Naive thymus-derived CD4-positive, alpha-beta T cell (primary cell): ENCODE data around the gene SH3RF3. TPM values are rescaled to one million over a fixed set of nuclear protein-coding genes. Genes with fewer than 3 reads are reported as not detected.
"Not testable (repeated sequence)": the region's sequence is repeated elsewhere in the genome, so short reads cannot be mapped to it uniquely, and the experiment has no call there.

ENCODE experiments used
- ATAC-seq: fragments of 150-1000 bp; cut with Tn5 transposase; 2 replicates; pipeline ENCODE4 v1.10.0; 2021; ENCODE audit warnings: mild to moderate bottlenecking, moderate library complexity
- CTCF ChIA-PET: fragments of 350-600 bp; sonication (Branson Sonifier 250); formaldehyde crosslinking; loops from one replicate; lab custom pipeline; 2021; ENCODE audit warnings: antibody characterized with exemption; lab: Charles Lee
- POLR2A ChIA-PET: fragments of 350-600 bp; sonication (Branson Sonifier 250); formaldehyde crosslinking; loops from one replicate; lab custom pipeline; 2021; ENCODE audit warnings: antibody characterized with exemption, inconsistent platforms; lab: Charles Lee
- DNase-seq, 9 donors: peaks; one replicate each; pipeline versions ENCODE4 v3.0.0 to v3.0.0-alpha.2; 2020 to 2022; ENCODE audit warnings: mixed read lengths in 1 of 9
- H3K27ac ChIP-seq: one replicate; pipeline ENCODE4 v1.7.0; 2013; ENCODE audit warnings: mild to moderate bottlenecking, low read depth, low read length, moderate library complexity
- H3K27me3 ChIP-seq, 2 donors: one replicate each; pipeline ENCODE4 v1.7.0; 2013; ENCODE audit warnings: low read length in 2 of 2, mild to moderate bottlenecking in 2 of 2, moderate library complexity in 2 of 2; ENCODE audit not compliant: control insufficient read depth in 2 of 2, insufficient read depth in 2 of 2
- H3K36me3 ChIP-seq, 3 experiments: 1 replicate in 2 of 3; 2 replicates in 1 of 3; pipeline ENCODE4 v1.7.0; 2013; ENCODE audit warnings: low read length in 3 of 3, mild to moderate bottlenecking in 3 of 3, moderate library complexity in 1 of 3; ENCODE audit not compliant: insufficient read depth in 3 of 3, control insufficient read depth in 2 of 3
- H3K4me1 ChIP-seq, 2 donors: one replicate each; pipeline ENCODE4 v1.7.0; 2013; ENCODE audit warnings: low read length in 2 of 2, mild to moderate bottlenecking in 2 of 2, moderate library complexity in 1 of 2; ENCODE audit not compliant: control insufficient read depth in 2 of 2, insufficient read depth in 2 of 2
- H3K4me3 ChIP-seq: 2 replicates; pipeline ENCODE4 v1.7.0; 2013; ENCODE audit warnings: mild to moderate bottlenecking, low read length
- H3K9me3 ChIP-seq, 3 experiments: 1 replicate in 2 of 3; 2 replicates in 1 of 3; pipeline ENCODE4 v1.7.0; 2013; ENCODE audit warnings: low read length in 3 of 3; ENCODE audit not compliant: control insufficient read depth in 2 of 3
- H3K27ac Mint-ChIP-seq, 9 donors: one replicate each; pipeline ENCODE4 v1.8.0; 2020 to 2022; ENCODE audit warnings: mixed read lengths in 9 of 9, mild to moderate bottlenecking in 8 of 9, moderate library complexity in 5 of 9, inconsistent platforms in 2 of 9
- H3K27me3 Mint-ChIP-seq, 5 donors: one replicate each; pipeline ENCODE4 v1.8.0; 2021 to 2022; ENCODE audit warnings: mixed read lengths in 5 of 5, mild to moderate bottlenecking in 1 of 5
- H3K36me3 Mint-ChIP-seq, 5 donors: one replicate each; pipeline ENCODE4 v1.8.0; 2020 to 2022; ENCODE audit warnings: mixed read lengths in 5 of 5, mild to moderate bottlenecking in 3 of 5, inconsistent platforms in 1 of 5
- H3K4me1 Mint-ChIP-seq, 7 donors: one replicate each; pipeline ENCODE4 v1.8.0; 2020 to 2022; ENCODE audit warnings: mixed read lengths in 7 of 7, mild to moderate bottlenecking in 3 of 7, inconsistent platforms in 1 of 7
- H3K4me3 Mint-ChIP-seq, 10 donors: one replicate each; pipeline ENCODE4 v1.8.0; 2020 to 2022; ENCODE audit warnings: mild to moderate bottlenecking in 10 of 10, mixed read lengths in 10 of 10, moderate library complexity in 6 of 10, inconsistent platforms in 2 of 10
- H3K9me3 Mint-ChIP-seq, 11 donors: one replicate each; pipeline ENCODE4 v1.8.0; 2020 to 2022; ENCODE audit warnings: mixed read lengths in 11 of 11, mild to moderate bottlenecking in 4 of 11, inconsistent platforms in 1 of 11, moderate library complexity in 1 of 11
- intact Hi-C, 2 donors: fragments of 100-400 bp; cut with micrococcal nuclease; formaldehyde crosslinking; loops; one replicate each; pipeline ENCODE4 v1.15.1; 2023
- polyA plus RNA-seq, 2 donors: library from polyadenylated mRNA; unstranded; fragments of 300-500 nt; fragmentation: Illumina TruSeq; gene quantifications; one replicate each; pipeline ENCODE4 v1.2.3, GENCODE V29; 2021
- total RNA-seq, 6 experiments: library from RNA in 5 of 6; stranded (reverse) in 5 of 6; gene quantifications; 1 replicate in 5 of 6; 2 replicates in 1 of 6; pipeline ENCODE4 v1.2.3 and lab custom pipeline; 2021 to 2026

Gene SH3RF3
- total and polyA plus RNA-seq, 7 experiments from 2014 or later: 0.19 to 11.5 (median 4.8) TPM

GRCh38 chr2:109533823-109534222, 404.8 kb downstream of the SH3RF3 start:
- intact Hi-C loops: no loop called here
- no peak for ATAC-seq
- DNase-seq: no peak
- Histone ChIP-seq H3K36me3 (no peaks in the 10 kb centered on the region), H3K9me3 (no peaks in the 10 kb centered on the region), H3K27ac (no peak overlapping the region), H3K27me3 (no peaks in the 10 kb centered on the region), H3K4me3 (no peak overlapping the region), H3K4me1 (no peaks in the 10 kb centered on the region)
- Mint-ChIP-seq H3K36me3 (no peaks in the 10 kb centered on the region), H3K27ac (peak overlapping the region in 1 of 9 donors; percentile 46), H3K4me3 (no peak overlapping the region), H3K9me3 (peaks cover 0 to 4% (median 0%) of the 10 kb centered on the region in 11 donors), H3K27me3 (peaks cover 0 to 20% (median 0%) of the 10 kb centered on the region in 5 donors), H3K4me1 (no peaks in the 10 kb centered on the region)
- ChIA-PET CTCF (interaction anchor here (0.8 kb wide), 1 partner anchor 19 kb away, joined by 3 read pairs; no protein-coding TSS in a partner anchor), POLR2A (no interaction called here)

- H3K9me3 ChIP-seq: no peaks in the 10 kb centered on the region
- intact Hi-C loops: no loop called here
- ATAC-seq: no peak
Measured at GRCh38 chr2:109535217-109535946, 406.4 kb downstream of the SH3RF3 start.

GRCh38 chr2:109536556-109536955, 407.6 kb downstream of the SH3RF3 start:
- H3K4me3 ChIP-seq, H3K27ac Mint-ChIP-seq, H3K4me1 Mint-ChIP-seq, POLR2A ChIA-PET, H3K27ac ChIP-seq, H3K9me3 Mint-ChIP-seq, ATAC-seq, H3K9me3 ChIP-seq, intact Hi-C loops, H3K4me3 Mint-ChIP-seq, CTCF ChIA-PET, H3K27me3 ChIP-seq, H3K36me3 Mint-ChIP-seq, DNase-seq, H3K36me3 ChIP-seq, H3K4me1 ChIP-seq: not testable (repeated sequence)
- H3K27me3 Mint-ChIP-seq: peaks cover 0 to 26% (median 5%) of the 10 kb centered on the region in 5 donors

More at GRCh38 chr2:109535217-109535946, 406.4 kb downstream of the SH3RF3 start:
- Mint-ChIP-seq H3K4me1 (no peaks in the 10 kb centered on the region), H3K9me3 (peaks cover 0 to 4% (median 0%) of the 10 kb centered on the region in 11 donors), H3K27ac (no peak overlapping the region), H3K4me3 (no peak overlapping the region), H3K27me3 (peaks cover 0 to 22% (median 5%) of the 10 kb centered on the region in 5 donors), H3K36me3 (no peaks in the 10 kb centered on the region)
- Histone ChIP-seq H3K27ac (no peak overlapping the region), H3K36me3 (no peaks in the 10 kb centered on the region), H3K4me3 (no peak overlapping the region), H3K27me3 (no peaks in the 10 kb centered on the region), H3K4me1 (no peaks in the 10 kb centered on the region)
- ChIA-PET POLR2A (no interaction called here), CTCF (no interaction called here)
- no peak for DNase-seq

GRCh38 chr2:109537565-109538222, 408.7 kb downstream of the SH3RF3 start:
- Histone ChIP-seq H3K4me1 (no peaks in the 10 kb centered on the region), H3K9me3 (no peaks in the 10 kb centered on the region), H3K27me3 (no peaks in the 10 kb centered on the region), H3K27ac (no peak overlapping the region), H3K36me3 (no peaks in the 10 kb centered on the region), H3K4me3 (no peak overlapping the region)
- intact Hi-C loops: no loop called here
- POLR2A ChIA-PET: no interaction called here
- no peak for DNase-seq
- Mint-ChIP-seq H3K9me3 (peaks cover 0 to 4% (median 0%) of the 10 kb centered on the region in 11 donors), H3K27ac (no peak overlapping the region), H3K4me3 (no peak overlapping the region), H3K27me3 (peaks cover 0 to 29% (median 5%) of the 10 kb centered on the region in 5 donors), H3K4me1 (no peaks in the 10 kb centered on the region), H3K36me3 (no peaks in the 10 kb centered on the region)
- no peak for ATAC-seq
- CTCF ChIA-PET: no interaction called here

GRCh38 chr2:109538546-109538945, 409.5 kb downstream of the SH3RF3 start:
- ATAC-seq: no peak
- no peak for DNase-seq
- H3K27me3 Mint-ChIP-seq: peaks cover 0 to 29% (median 5%) of the 10 kb centered on the region in 5 donors
- H3K9me3 ChIP-seq: no peaks in the 10 kb centered on the region
- H3K4me1 ChIP-seq: no peaks in the 10 kb centered on the region
- H3K27ac Mint-ChIP-seq: no peak overlapping the region
- no peak overlapping the region for H3K4me3 Mint-ChIP-seq
- CTCF ChIA-PET: no interaction called here
- no peaks in the 10 kb centered on the region for H3K4me1 Mint-ChIP-seq
- no peak overlapping the region for H3K27ac ChIP-seq
- no peaks in the 10 kb centered on the region for H3K36me3 Mint-ChIP-seq
- H3K36me3 ChIP-seq: no peaks in the 10 kb centered on the region
- POLR2A ChIA-PET: no interaction called here
- intact Hi-C loops: no loop called here
- H3K9me3 Mint-ChIP-seq: peaks cover 0 to 4% (median 0%) of the 10 kb centered on the region in 11 donors
- no peak overlapping the region for H3K4me3 ChIP-seq
- H3K27me3 ChIP-seq: no peaks in the 10 kb centered on the region

- Mint-ChIP-seq H3K9me3 (no peaks in the 10 kb centered on the region), H3K4me3 (no peak overlapping the region), H3K4me1 (no peaks in the 10 kb centered on the region), H3K27ac (no peak overlapping the region), H3K27me3 (peaks cover 0 to 28% (median 5%) of the 10 kb centered on the region in 5 donors), H3K36me3 (no peaks in the 10 kb centered on the region)
- H3K9me3 ChIP-seq: no peaks in the 10 kb centered on the region
- DNase-seq (no peak), ATAC-seq (no peak)
- no peak overlapping the region for H3K27ac ChIP-seq
- H3K4me3 ChIP-seq: no peak overlapping the region
- CTCF ChIA-PET: no interaction called here
- POLR2A ChIA-PET: interaction anchor here (0.6 kb wide), 1 partner anchor 1178 kb away, joined by 3 read pairs; no protein-coding TSS in a partner anchor
- H3K4me1 ChIP-seq: no peaks in the 10 kb centered on the region
- intact Hi-C loops: no loop called here
- no peaks in the 10 kb centered on the region for H3K27me3 ChIP-seq
- H3K36me3 ChIP-seq: no peaks in the 10 kb centered on the region
Measured at GRCh38 chr2:109542384-109542783, 413.4 kb downstream of the SH3RF3 start.
